ENCODE data around the gene GMPR2.
"Not testable (repeated sequence)": the region's sequence is repeated elsewhere in the genome, so short reads cannot be mapped to it uniquely, and the experiment has no call there.

GMPR2 gene

DNA sequence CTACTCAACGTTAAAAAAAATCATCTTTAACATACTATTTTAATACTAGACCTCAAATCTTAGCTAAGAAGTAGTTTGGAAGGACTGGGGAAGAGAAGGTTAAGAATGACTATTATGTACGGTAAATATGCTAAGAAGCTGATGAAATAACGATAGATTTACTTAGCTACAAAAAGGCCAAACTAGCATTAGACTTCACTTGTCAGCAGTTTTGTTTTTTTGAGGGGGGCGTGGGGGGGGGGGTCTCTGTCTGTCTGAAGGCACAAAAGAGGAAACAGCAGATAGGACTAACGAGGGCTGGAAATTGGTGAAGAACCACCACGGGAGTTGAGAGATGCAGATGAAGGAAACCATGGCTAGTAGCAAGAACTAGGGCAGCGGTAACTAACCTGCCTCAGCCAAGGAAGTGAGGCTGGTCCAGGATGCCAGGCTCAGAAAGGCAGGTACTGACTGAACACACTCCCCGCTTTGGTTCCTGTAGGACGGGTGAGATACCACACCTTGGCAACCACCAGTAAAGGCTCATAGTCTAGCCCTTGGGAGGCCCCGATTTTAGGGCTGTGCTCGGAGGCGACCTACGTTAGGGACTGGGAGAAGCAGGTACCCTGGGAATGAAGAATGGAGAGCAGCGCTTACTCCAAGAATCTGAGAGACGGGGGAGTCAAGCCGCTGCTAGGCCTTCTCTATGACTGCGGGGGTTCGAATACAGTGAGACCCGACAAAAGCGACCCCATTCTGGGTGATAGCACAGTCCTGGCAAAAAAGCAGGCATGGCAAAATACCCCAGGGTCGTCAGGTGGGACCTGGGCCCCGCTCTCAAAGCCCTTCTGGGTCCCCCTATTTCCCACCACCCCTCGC, 1.2 kb upstream of the GMPR2 start:
- no peak for DNase-seq (ENCODE audit: low read depth in 2 of 2)

DNA sequence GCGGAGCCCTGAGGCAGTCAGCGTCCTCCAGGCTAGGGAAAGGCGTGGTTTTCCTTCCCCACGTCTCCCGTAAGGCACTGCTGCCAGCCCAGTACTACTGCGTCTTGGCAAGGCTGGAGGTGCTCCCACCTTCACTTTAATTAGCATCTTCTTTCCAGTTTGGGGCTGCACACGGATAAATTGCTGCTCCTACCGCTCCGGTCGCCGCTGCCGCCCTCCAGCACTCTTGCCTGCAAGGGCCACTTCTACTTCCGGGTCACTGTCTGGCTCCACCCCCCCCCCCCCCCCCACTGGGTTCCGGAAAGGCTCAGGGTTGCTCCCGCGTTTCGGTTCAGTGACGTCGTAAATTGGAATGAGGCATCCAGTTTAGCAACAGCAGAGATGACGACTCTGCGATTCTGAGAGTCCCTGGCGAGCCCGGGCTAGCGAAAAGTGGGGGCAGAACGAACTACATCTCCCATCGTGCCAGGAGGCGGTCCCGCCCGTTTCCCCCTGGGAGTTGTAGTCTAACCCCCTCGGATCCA, 546 bp upstream of the GMPR2 start, which contains the start of gene NEDD8:
Gene NEDD8, minus strand, starts transcription at position 247 of the 524 bp plus-strand sequence. Its CDS starts 100 bp downstream, at position 147.
- DNase-seq (ENCODE audit: low read depth in 2 of 2) = peak; percentile 86 to 89

- DNase-seq (ENCODE audit: low read depth in 2 of 2) = no peak
Observed at GRCh38 chr14:24233538-24233866, 773 bp downstream of the GMPR2 start.

DNA sequence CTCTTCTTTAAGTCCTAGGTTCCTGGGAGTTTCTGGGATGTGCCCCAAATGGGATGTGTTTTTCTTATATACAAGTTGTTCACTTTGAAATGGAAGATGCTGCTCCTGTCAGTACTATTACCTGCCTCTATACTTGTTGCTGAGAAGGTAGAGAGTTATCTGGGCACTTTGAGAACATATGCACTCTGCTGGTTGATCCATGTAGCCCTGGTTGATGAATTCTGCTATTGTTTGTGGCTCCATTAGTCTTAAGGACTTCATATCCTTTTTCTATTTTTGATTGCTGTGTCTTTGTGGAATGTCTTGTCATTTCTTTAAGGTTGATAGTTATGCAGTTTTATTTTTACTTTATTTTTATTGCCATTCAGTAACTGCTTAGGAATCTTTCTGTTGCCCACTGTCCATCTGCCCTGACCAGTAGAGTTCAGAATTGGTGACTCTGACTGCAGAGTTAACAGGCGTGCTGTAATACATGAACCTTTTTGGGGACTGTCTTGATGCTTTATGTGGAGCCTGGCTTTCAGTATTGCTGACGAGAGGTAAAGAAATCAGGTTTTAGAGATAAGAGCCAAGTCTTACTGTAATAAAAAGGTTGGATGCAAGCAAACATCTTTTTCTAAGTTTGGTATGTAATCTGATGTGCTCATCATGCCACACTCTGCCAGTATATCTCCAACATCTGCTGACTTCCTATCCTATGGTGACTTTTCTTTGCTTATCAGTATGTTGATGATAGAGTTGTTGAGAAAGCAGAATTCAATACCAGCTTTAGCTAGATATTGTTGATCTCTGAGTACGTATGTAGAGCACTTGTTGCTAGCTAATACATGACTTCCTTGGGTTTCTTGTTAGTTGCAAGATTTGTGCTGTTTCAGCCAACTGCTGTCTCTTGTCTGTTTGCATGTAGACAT, 1.6 kb downstream of the GMPR2 start:
- no peak for DNase-seq (ENCODE audit: low read depth in 2 of 2)

- no peak for DNase-seq (ENCODE audit: low read depth in 2 of 2)
Observed at GRCh38 chr14:24235804-24236688, 3.3 kb downstream of the GMPR2 start.

DNA sequence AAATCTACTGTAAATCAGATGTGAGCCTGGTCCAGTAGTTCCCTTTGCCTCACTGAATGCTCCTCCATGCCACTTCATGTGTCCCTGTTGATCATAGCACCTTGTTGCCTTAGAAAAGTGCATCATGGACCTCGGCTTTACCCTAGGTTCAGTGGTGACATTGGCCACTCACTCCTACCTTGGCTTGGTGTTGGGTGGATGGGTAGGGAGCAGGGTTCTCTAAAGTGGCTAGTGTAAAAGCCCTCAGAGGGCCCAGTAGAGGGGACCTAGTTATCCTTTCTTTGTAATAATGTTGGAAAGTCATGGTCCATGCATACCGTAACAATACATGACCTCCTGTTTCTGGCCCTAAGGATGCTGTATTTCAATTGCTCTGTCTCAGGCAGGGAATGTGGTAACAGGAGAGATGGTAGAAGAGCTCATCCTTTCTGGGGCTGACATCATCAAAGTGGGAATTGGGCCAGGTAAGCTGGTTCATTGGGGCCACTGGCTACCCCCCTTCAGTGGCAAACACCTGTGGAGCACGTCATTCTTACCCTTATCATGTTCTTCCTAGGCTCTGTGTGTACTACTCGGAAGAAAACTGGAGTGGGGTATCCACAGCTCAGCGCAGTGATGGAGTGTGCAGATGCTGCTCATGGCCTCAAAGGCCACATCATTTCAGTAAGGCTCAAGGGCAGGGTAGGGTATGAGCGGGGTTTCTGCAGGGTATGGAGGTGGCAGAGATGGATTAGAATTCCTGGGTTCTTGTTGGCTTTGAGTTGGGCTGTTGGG, 4.1 kb downstream of the GMPR2 start:
- DNase-seq (ENCODE audit: low read depth in 2 of 2) = no peak

- no peak for DNase-seq (ENCODE audit: low read depth in 2 of 2)
Observed at GRCh38 chr14:24237463-24237955, 4.8 kb downstream of the GMPR2 start.

DNA sequence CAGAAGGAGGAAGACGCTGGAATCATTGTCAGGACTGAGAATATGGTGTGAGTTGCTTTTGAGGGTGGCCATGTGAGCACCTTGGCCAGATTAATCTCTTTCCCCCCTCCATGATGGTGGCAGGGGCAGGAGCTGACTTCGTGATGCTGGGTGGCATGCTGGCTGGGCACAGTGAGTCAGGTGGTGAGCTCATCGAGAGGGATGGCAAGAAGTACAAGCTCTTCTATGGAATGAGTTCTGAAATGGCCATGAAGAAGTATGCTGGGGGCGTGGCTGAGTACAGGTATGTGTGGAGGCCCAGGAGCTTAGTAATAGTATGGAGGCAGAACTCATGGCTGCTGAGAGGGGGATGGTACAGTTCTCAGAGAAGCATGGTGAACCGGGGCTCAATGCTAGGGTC, 5.4 kb downstream of the GMPR2 start:
- DNase-seq (ENCODE audit: low read depth in 2 of 2) = no peak

- no peak for DNase-seq (ENCODE audit: low read depth in 2 of 2)
Observed at GRCh38 chr14:24238527-24239037, 5.9 kb downstream of the GMPR2 start.

- DNase-seq (ENCODE audit: low read depth in 2 of 2) = no peak
Observed at GRCh38 chr14:24240110-24240918, 7.6 kb downstream of the GMPR2 start.

DNA sequence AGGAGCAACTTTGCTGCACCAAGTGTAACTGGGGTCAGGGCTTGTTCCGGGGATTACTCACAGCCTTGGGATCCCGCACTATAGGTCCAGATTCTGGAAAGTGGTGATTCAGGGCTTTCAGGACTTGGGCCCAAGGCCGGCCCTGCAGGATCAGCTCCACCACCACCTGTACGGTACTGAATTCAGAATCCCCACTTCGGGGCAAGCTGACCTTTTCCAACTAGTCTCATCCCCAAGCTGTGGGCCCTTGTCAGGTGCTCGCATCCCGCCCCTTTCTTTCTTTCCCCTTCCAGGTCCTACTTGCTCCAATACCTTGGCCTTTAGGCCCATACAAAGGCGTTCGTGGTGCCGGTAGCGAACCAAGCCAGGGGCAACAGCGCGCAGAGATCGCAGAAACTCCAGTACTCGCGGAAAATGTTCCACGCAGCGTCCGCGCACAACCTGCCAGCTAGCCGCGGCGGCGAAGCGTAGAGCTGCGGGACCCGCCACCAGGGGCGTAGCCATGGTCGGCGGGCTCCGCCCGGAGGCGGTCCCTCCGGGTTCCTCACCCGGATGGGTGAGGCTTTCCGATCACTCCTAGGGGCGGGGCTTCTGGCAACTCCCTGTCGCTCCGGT, 9.2 kb downstream of the GMPR2 start:
- DNase-seq (ENCODE audit: low read depth in 2 of 2) = peak; percentile 87 to 92

DNA sequence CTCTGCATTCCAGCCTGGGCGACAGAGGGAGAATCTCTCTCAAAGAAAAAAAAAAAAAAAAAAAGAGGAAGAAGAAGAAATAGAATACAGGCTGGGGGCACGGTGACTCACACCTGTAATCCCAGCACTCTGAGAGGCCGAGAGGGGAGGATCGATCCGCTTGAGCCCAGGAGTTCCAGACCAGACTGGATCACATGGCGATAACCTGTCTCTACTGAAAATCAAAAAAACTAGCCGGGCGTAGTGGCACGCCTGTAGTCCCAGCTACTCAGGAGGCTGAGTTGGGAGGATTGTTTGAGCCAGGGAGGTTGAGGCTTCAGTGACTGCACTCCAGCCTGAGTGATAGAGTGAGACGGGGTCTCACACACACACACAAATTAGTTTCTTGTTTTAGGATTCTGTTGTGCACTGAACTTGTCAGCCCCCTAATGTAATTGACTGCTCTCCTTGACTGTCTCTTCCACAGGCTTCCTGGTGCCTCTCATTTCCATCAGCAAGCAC, 10.7 kb downstream of the GMPR2 start:
- DNase-seq (ENCODE audit: low read depth in 2 of 2) = peak in 1 of 2 experiments; percentile 12

GRCh38 chr14:24245350-24245749, 12.6 kb downstream of the GMPR2 start:
- DNase-seq (ENCODE audit: low read depth in 2 of 2) = not testable (repeated sequence)

- DNase-seq (ENCODE audit: low read depth in 2 of 2) = no peak
Observed at GRCh38 chr14:24246765-24247212, 14.1 kb downstream of the GMPR2 start.

DNA sequence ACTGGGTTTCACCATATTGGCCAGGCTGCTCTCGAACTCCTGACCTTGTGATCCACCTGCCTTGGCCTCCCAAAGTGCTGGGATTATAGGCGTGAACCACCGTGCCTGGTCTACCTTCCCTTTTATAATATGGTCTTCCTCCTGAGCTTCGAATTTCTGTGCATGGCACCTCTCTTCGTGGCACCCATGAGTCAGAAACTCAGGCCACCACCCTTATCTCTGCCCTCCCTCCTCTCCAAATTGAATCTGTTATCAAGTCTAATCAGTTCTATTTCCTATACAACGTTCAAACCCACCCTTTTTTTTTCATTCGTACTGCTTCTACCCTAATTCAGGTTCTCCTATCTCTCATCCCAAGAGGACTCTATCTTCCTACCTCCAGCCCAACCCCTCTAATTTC, 14.7 kb downstream of the GMPR2 start:
- DNase-seq (ENCODE audit: low read depth in 2 of 2) = no peak

DNA sequence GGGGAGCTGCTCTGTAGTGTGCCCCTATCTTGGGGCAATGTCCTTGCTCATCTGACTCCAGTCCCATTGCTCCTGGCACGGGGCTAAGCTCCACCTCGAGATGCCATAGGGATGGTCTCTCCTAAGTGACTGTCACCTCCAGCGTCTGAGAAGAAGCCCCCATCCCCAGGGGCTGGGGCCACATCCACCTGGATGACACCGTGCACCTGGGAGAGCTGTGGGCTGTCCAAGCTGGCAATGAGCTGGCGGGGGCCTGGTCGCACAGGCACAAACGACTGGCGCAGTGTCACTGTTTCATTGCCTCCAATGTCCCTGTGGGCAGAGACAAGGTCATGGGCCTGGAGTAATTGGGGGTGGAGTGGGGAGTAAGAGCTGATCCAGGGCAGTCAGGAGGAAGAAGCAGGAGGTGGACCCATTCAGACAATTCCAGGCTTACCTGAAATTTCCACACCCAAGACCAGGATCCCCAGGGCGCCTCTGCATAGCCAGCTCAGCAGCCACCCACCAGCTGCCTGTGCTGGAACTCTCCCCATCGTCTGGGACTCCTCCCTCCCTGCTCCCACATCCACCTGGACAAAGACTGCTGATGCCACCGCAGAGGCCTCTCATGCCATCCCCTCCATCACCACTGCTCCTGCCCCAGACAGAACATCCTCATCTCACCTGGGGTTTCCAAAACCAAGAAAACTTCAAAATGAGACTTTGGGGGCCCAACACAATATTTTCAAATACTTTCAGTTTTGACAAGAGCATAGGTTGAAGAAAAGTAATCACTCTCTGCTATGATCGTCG, 16.7 kb downstream of the GMPR2 start:
- no peak for DNase-seq (ENCODE audit: low read depth in 2 of 2)

- DNase-seq (ENCODE audit: low read depth in 2 of 2) = no peak
Observed at GRCh38 chr14:24250354-24250753, 17.6 kb downstream of the GMPR2 start.

DNA sequence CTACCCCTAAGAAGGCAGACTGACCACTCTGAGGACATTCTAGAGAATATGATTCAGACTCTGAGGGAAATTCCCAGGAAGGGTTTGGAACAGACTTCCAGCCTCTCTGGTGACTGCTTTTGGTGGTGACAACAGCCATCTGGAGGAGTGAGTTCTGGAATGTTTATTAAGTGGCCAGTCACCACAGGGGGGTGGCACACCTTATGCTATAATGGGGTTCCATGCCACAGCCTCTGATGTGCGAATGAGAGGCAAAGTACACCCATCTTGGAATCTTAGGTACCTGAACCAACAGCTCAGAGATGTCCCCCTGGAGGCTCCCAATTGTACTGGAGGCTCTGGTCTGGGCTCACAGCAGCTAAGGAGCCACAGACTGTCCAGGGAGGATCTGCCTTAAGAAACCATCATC, 19.2 kb downstream of the GMPR2 start:
- DNase-seq (ENCODE audit: low read depth in 2 of 2) = no peak
